ENCODE measurements around the gene TRIM22. TPM values are rescaled to one million over a fixed set of nuclear protein-coding genes. Genes with fewer than 3 reads are reported as not detected.
"Not testable (repeated sequence)": the region's sequence is repeated elsewhere in the genome, so short reads cannot be mapped to it uniquely, and the experiment has no call there.

The TRIM22 gene
- total RNA-seq, 1 experiment from 2014 or later: 24.1 TPM

- TF ChIP-seq CTCF (IDR thresholded peaks at IDR 0.05; ENCODE audit: unreplicated experiment): no peak
- H3K27me3 Mint-ChIP-seq (ENCODE audit: insufficient read depth, unreplicated experiment): no peaks in the 10 kb centered on the region
- intact Hi-C loops (cut with micrococcal nuclease): no loop called here
- no peak overlapping the region for H3K27ac Mint-ChIP-seq (ENCODE audit: low read depth, unreplicated experiment)
- no peak for DNase-seq (ENCODE audit: unreplicated experiment)
- ChIA-PET CTCF (interaction anchor here (0.6 to 1.3 kb wide), 4 partner anchors 61 to 245 kb away, joined by 3 to 4 read pairs (median 3); no protein-coding TSS in a partner anchor), POLR2A (no interaction called here)
- no peaks in the 10 kb centered on the region for H3K36me3 Mint-ChIP-seq (ENCODE audit: insufficient read depth, unreplicated experiment)
- no peaks in the 10 kb centered on the region for H3K4me1 Mint-ChIP-seq (ENCODE audit: insufficient read depth, unreplicated experiment)
- BruUV-seq (replicated peaks): no TSS peak
- H3K4me3 Mint-ChIP-seq (ENCODE audit: unreplicated experiment): no peak overlapping the region
- no peaks in the 10 kb centered on the region for H3K9me3 Mint-ChIP-seq (ENCODE audit: unreplicated experiment)
Measured at GRCh38 chr11:5646139-5646538, 43.5 kb upstream of the TRIM22 start.

GRCh38 chr11:5655474-5655873 is 34.1 kb upstream of the TRIM22 start:
- Mint-ChIP-seq H3K27ac (ENCODE audit: low read depth, unreplicated experiment) (no peak overlapping the region), H3K4me1 (ENCODE audit: insufficient read depth, unreplicated experiment) (no peaks in the 10 kb centered on the region), H3K36me3 (ENCODE audit: insufficient read depth, unreplicated experiment) (no peaks in the 10 kb centered on the region), H3K27me3 (ENCODE audit: insufficient read depth, unreplicated experiment) (no peaks in the 10 kb centered on the region), H3K9me3 (ENCODE audit: unreplicated experiment) (peaks cover 7% of the 10 kb centered on the region), H3K4me3 (ENCODE audit: unreplicated experiment) (no peak overlapping the region)
- no TSS peak for BruUV-seq (replicated peaks)
- TF ChIP-seq CTCF (IDR thresholded peaks at IDR 0.05; ENCODE audit: unreplicated experiment): no peak
- ChIA-PET CTCF (no interaction called here), POLR2A (no interaction called here)
- intact Hi-C loops (cut with micrococcal nuclease): no loop called here
- no peak for DNase-seq (ENCODE audit: unreplicated experiment)

GRCh38 chr11:5656956-5657355 is 32.6 kb upstream of the TRIM22 start:
- POLR2A ChIA-PET; H3K27ac Mint-ChIP-seq (ENCODE audit: low read depth, unreplicated experiment); CTCF ChIA-PET; H3K4me1 Mint-ChIP-seq (ENCODE audit: insufficient read depth, unreplicated experiment); intact Hi-C loops (cut with micrococcal nuclease); H3K9me3 Mint-ChIP-seq (ENCODE audit: unreplicated experiment); H3K27me3 Mint-ChIP-seq (ENCODE audit: insufficient read depth, unreplicated experiment); H3K36me3 Mint-ChIP-seq (ENCODE audit: insufficient read depth, unreplicated experiment); H3K4me3 Mint-ChIP-seq (ENCODE audit: unreplicated experiment); BruUV-seq (replicated peaks); DNase-seq (ENCODE audit: unreplicated experiment): not testable (repeated sequence)

- Mint-ChIP-seq H3K9me3 (ENCODE audit: unreplicated experiment) (peaks cover under 1% of the 10 kb centered on the region), H3K27me3 (ENCODE audit: insufficient read depth, unreplicated experiment) (no peaks in the 10 kb centered on the region), H3K4me1 (ENCODE audit: insufficient read depth, unreplicated experiment) (no peaks in the 10 kb centered on the region), H3K4me3 (ENCODE audit: unreplicated experiment) (no peak overlapping the region), H3K36me3 (ENCODE audit: insufficient read depth, unreplicated experiment) (peaks cover under 1% of the 10 kb centered on the region), H3K27ac (ENCODE audit: low read depth, unreplicated experiment) (no peak overlapping the region)
- no peak for DNase-seq (ENCODE audit: unreplicated experiment)
- ChIA-PET POLR2A (interaction anchor here (1.6 kb wide), 1 partner anchor 61 kb away, joined by 4 read pairs; the partner anchor contains the start of gene TRIM6), CTCF (no interaction called here)
- BruUV-seq (replicated peaks): no TSS peak
- no peak for TF ChIP-seq CTCF (IDR thresholded peaks at IDR 0.05; ENCODE audit: unreplicated experiment)
- intact Hi-C loops (cut with micrococcal nuclease): no loop called here
Measured at GRCh38 chr11:5658318-5658717, 31.3 kb upstream of the TRIM22 start.

GRCh38 chr11:5663511-5663910 is 26.1 kb upstream of the TRIM22 start:
- no peaks in the 10 kb centered on the region for H3K27me3 Mint-ChIP-seq (ENCODE audit: insufficient read depth, unreplicated experiment)
- POLR2A ChIA-PET: no interaction called here
- TF ChIP-seq CTCF (IDR thresholded peaks at IDR 0.05; ENCODE audit: unreplicated experiment): no peak
- no peak overlapping the region for H3K27ac Mint-ChIP-seq (ENCODE audit: low read depth, unreplicated experiment)
- CTCF ChIA-PET: interaction anchor here (0.7 to 0.8 kb wide), 2 partner anchors 34 to 119 kb away, joined by 3 read pairs; no protein-coding TSS in a partner anchor
- H3K4me1 Mint-ChIP-seq (ENCODE audit: insufficient read depth, unreplicated experiment): no peaks in the 10 kb centered on the region
- BruUV-seq (replicated peaks): no TSS peak
- H3K36me3 Mint-ChIP-seq (ENCODE audit: insufficient read depth, unreplicated experiment): peaks cover 49% of the 10 kb centered on the region
- no peaks in the 10 kb centered on the region for H3K9me3 Mint-ChIP-seq (ENCODE audit: unreplicated experiment)
- H3K4me3 Mint-ChIP-seq (ENCODE audit: unreplicated experiment): no peak overlapping the region
- no peak for DNase-seq (ENCODE audit: unreplicated experiment)
- intact Hi-C loops (cut with micrococcal nuclease): no loop called here

All from MCF 10A (cell line).